Measurements from ENCODE around the gene MADD.

- no peak for TF ChIP-seq CTCF (IDR thresholded peaks at IDR 0.05; ENCODE audit: borderline replicate concordance, extremely low read depth, low read length, poor library complexity, severe bottlenecking)
- TF ChIP-seq EZH2 (IDR thresholded peaks at IDR 0.05; ENCODE audit: borderline replicate concordance, low read depth, low read length, severe bottlenecking): no peak
Measured at GRCh38 chr11:47280860-47281259, 10.9 kb downstream of the MADD start.

Data from DND-41 (cell line).